ENCODE results near the gene GUCY2C.

GUCY2C gene

GRCh38 chr12:14700935-14701334 is 4.5 kb upstream of the GUCY2C start:
- no peak overlapping the region for H4K8ac ChIP-seq (ENCODE audit: low read depth, low read length)
- no peak overlapping the region for H3K9ac ChIP-seq (ENCODE audit: low read length)
- no peak overlapping the region for H3K14ac ChIP-seq (ENCODE audit: low read length)
- no peak overlapping the region for H3K4me2 ChIP-seq (ENCODE audit: low read length)
- no peak overlapping the region for H2BK12ac ChIP-seq (ENCODE audit: low read length)
- H2BK5ac ChIP-seq (ENCODE audit: low read depth, low read length, poor library complexity): no peak overlapping the region
- H3K79me2 ChIP-seq (ENCODE audit: control insufficient read depth, insufficient read depth, low read length, poor library complexity): no peaks in the 10 kb centered on the region
- no peak overlapping the region for H3K18ac ChIP-seq (ENCODE audit: low read length)
- no peak overlapping the region for H3K23ac ChIP-seq (ENCODE audit: low read length)
- no peak overlapping the region for H3K27ac ChIP-seq (ENCODE audit: low read depth, low read length)
- no peak overlapping the region for H3K4me3 ChIP-seq (ENCODE audit: low read depth, low read length)
- no peak overlapping the region for H3K4ac ChIP-seq (ENCODE audit: low read depth, low read length)
- H3K4me1 ChIP-seq (ENCODE audit: control insufficient read depth in 1 of 2, insufficient read depth in 2 of 2, low read length in 2 of 2): no peaks in the 10 kb centered on the region
- no peaks in the 10 kb centered on the region for H3K36me3 ChIP-seq (ENCODE audit: control insufficient read depth in 1 of 2, insufficient read depth in 2 of 2, low read length in 2 of 2)
- no peak overlapping the region for H4K12ac ChIP-seq (ENCODE audit: low read depth, low read length)
- no peaks in the 10 kb centered on the region for H3K27me3 ChIP-seq (ENCODE audit: insufficient read depth, low read length)
- no peaks in the 10 kb centered on the region for H3K9me3 ChIP-seq (ENCODE audit: insufficient read depth, low read depth, low read length)
- no CpG with 5 or more reads among the region's 4 CpGs for WGBS (ENCODE audit: extremely low coverage, insufficient coverage, insufficient read length)
- no peak overlapping the region for H2AK5ac ChIP-seq (ENCODE audit: low read length)
- no peak overlapping the region for H4K91ac ChIP-seq (ENCODE audit: low read depth, low read length)
- no peaks in the 10 kb centered on the region for H3K79me1 ChIP-seq (ENCODE audit: low read length)
- no peak overlapping the region for H2AFZ ChIP-seq (ENCODE audit: insufficient read depth, low read length, poor library complexity)
- no peak overlapping the region for H2BK120ac ChIP-seq (ENCODE audit: insufficient read depth, low read length, poor library complexity)
- no peak for DNase-seq

- H3K27me3 ChIP-seq (ENCODE audit: insufficient read depth, low read length): no peaks in the 10 kb centered on the region
- H2BK120ac ChIP-seq (ENCODE audit: insufficient read depth, low read length, poor library complexity): no peak overlapping the region
- H2BK5ac ChIP-seq (ENCODE audit: low read depth, low read length, poor library complexity): no peak overlapping the region
- H3K9ac ChIP-seq (ENCODE audit: low read length): no peak overlapping the region
- no peak overlapping the region for H3K23ac ChIP-seq (ENCODE audit: low read length)
- no peak overlapping the region for H3K18ac ChIP-seq (ENCODE audit: low read length)
- no peak overlapping the region for H3K4ac ChIP-seq (ENCODE audit: low read depth, low read length)
- no peak overlapping the region for H2AFZ ChIP-seq (ENCODE audit: insufficient read depth, low read length, poor library complexity)
- H3K4me2 ChIP-seq (ENCODE audit: low read length): no peak overlapping the region
- H3K4me1 ChIP-seq (ENCODE audit: control insufficient read depth in 1 of 2, insufficient read depth in 2 of 2, low read length in 2 of 2): no peaks in the 10 kb centered on the region
- H2BK12ac ChIP-seq (ENCODE audit: low read length): no peak overlapping the region
- H3K14ac ChIP-seq (ENCODE audit: low read length): no peak overlapping the region
- H3K4me3 ChIP-seq (ENCODE audit: low read depth, low read length): no peak overlapping the region
- DNase-seq: no peak
- H4K12ac ChIP-seq (ENCODE audit: low read depth, low read length): no peak overlapping the region
- no peak overlapping the region for H4K8ac ChIP-seq (ENCODE audit: low read depth, low read length)
- H3K9me3 ChIP-seq (ENCODE audit: insufficient read depth, low read depth, low read length): no peaks in the 10 kb centered on the region
- H2AK5ac ChIP-seq (ENCODE audit: low read length): no peak overlapping the region
- H3K27ac ChIP-seq (ENCODE audit: low read depth, low read length): no peak overlapping the region
- no peaks in the 10 kb centered on the region for H3K79me2 ChIP-seq (ENCODE audit: control insufficient read depth, insufficient read depth, low read length, poor library complexity)
- no peak overlapping the region for H4K91ac ChIP-seq (ENCODE audit: low read depth, low read length)
- no peaks in the 10 kb centered on the region for H3K36me3 ChIP-seq (ENCODE audit: control insufficient read depth in 1 of 2, insufficient read depth in 2 of 2, low read length in 2 of 2)
- no CpG with 5 or more reads among the region's 2 CpGs for WGBS (ENCODE audit: extremely low coverage, insufficient coverage, insufficient read length)
- H3K79me1 ChIP-seq (ENCODE audit: low read length): no peaks in the 10 kb centered on the region
Observed at GRCh38 chr12:14699923-14700322, 3.5 kb upstream of the GUCY2C start.

- no peaks in the 10 kb centered on the region for H3K9me3 ChIP-seq (ENCODE audit: insufficient read depth, low read depth, low read length)
- H3K18ac ChIP-seq (ENCODE audit: low read length): no peak overlapping the region
- H3K79me2 ChIP-seq (ENCODE audit: control insufficient read depth, insufficient read depth, low read length, poor library complexity): no peaks in the 10 kb centered on the region
- no peak overlapping the region for H4K12ac ChIP-seq (ENCODE audit: low read depth, low read length)
- H3K23ac ChIP-seq (ENCODE audit: low read length): no peak overlapping the region
- no peak overlapping the region for H3K4me2 ChIP-seq (ENCODE audit: low read length)
- H3K4ac ChIP-seq (ENCODE audit: low read depth, low read length): no peak overlapping the region
- H3K4me3 ChIP-seq (ENCODE audit: low read depth, low read length): no peak overlapping the region
- H3K4me1 ChIP-seq (ENCODE audit: control insufficient read depth in 1 of 2, insufficient read depth in 2 of 2, low read length in 2 of 2): no peaks in the 10 kb centered on the region
- no peak overlapping the region for H3K9ac ChIP-seq (ENCODE audit: low read length)
- no peak overlapping the region for H4K8ac ChIP-seq (ENCODE audit: low read depth, low read length)
- H3K36me3 ChIP-seq (ENCODE audit: control insufficient read depth in 1 of 2, insufficient read depth in 2 of 2, low read length in 2 of 2): no peaks in the 10 kb centered on the region
- DNase-seq: no peak
- H2BK5ac ChIP-seq (ENCODE audit: low read depth, low read length, poor library complexity): no peak overlapping the region
- no peak overlapping the region for H2BK120ac ChIP-seq (ENCODE audit: insufficient read depth, low read length, poor library complexity)
- no peak overlapping the region for H3K27ac ChIP-seq (ENCODE audit: low read depth, low read length)
- no peak overlapping the region for H2AK5ac ChIP-seq (ENCODE audit: low read length)
- no peak overlapping the region for H2AFZ ChIP-seq (ENCODE audit: insufficient read depth, low read length, poor library complexity)
- H2BK12ac ChIP-seq (ENCODE audit: low read length): no peak overlapping the region
- H3K27me3 ChIP-seq (ENCODE audit: insufficient read depth, low read length): no peaks in the 10 kb centered on the region
- no peaks in the 10 kb centered on the region for H3K79me1 ChIP-seq (ENCODE audit: low read length)
- H3K14ac ChIP-seq (ENCODE audit: low read length): no peak overlapping the region
- no peak overlapping the region for H4K91ac ChIP-seq (ENCODE audit: low read depth, low read length)
Observed at GRCh38 chr12:14698555-14698954, 2.2 kb upstream of the GUCY2C start.

GRCh38 chr12:14695715-14696141 is 671 bp downstream of the GUCY2C start:
- WGBS (ENCODE audit: extremely low coverage, insufficient coverage, insufficient read length): no CpG with 5 or more reads among the region's 5 CpGs
- Histone ChIP-seq H2AK5ac (ENCODE audit: low read length) (no peak overlapping the region), H3K4me1 (ENCODE audit: control insufficient read depth in 1 of 2, insufficient read depth in 2 of 2, low read length in 2 of 2) (no peaks in the 10 kb centered on the region), H3K23ac (ENCODE audit: low read length) (no peak overlapping the region), H4K12ac (ENCODE audit: low read depth, low read length) (no peak overlapping the region), H3K79me2 (ENCODE audit: control insufficient read depth, insufficient read depth, low read length, poor library complexity) (no peaks in the 10 kb centered on the region), H3K4me3 (ENCODE audit: low read depth, low read length) (no peak overlapping the region), H3K79me1 (ENCODE audit: low read length) (no peaks in the 10 kb centered on the region), H2BK120ac (ENCODE audit: insufficient read depth, low read length, poor library complexity) (no peak overlapping the region), H4K8ac (ENCODE audit: low read depth, low read length) (no peak overlapping the region), H3K14ac (ENCODE audit: low read length) (no peak overlapping the region), H3K9me3 (ENCODE audit: insufficient read depth, low read depth, low read length) (no peaks in the 10 kb centered on the region), H3K18ac (ENCODE audit: low read length) (no peak overlapping the region), H3K4me2 (ENCODE audit: low read length) (no peak overlapping the region), H3K36me3 (ENCODE audit: control insufficient read depth in 1 of 2, insufficient read depth in 2 of 2, low read length in 2 of 2) (no peaks in the 10 kb centered on the region), H3K9ac (ENCODE audit: low read length) (no peak overlapping the region), H2BK5ac (ENCODE audit: low read depth, low read length, poor library complexity) (no peak overlapping the region), H2AFZ (ENCODE audit: insufficient read depth, low read length, poor library complexity) (no peak overlapping the region), H2BK12ac (ENCODE audit: low read length) (no peak overlapping the region), H4K91ac (ENCODE audit: low read depth, low read length) (no peak overlapping the region), H3K27me3 (ENCODE audit: insufficient read depth, low read length) (no peaks in the 10 kb centered on the region), H3K4ac (ENCODE audit: low read depth, low read length) (no peak overlapping the region), H3K27ac (ENCODE audit: low read depth, low read length) (no peak overlapping the region)
- DNase-seq: no peak

All from trophoblast cell (in vitro differentiated cells and primary cell).